Prostate gland (tissue), 2 donors: ENCODE data around the gene ACKR3.

ENCODE experiments used
- CTCF ChIP-seq, 4 experiments: fragments of 200-600 bp in 2 of 4; fragments of 450-650 bp in 2 of 4; sonication (generic) in 2 of 4; IDR thresholded peaks; 1 replicate in 3 of 4; 2 replicates in 1 of 4; pipeline ENCODE4 v1.5.1; 2016 to 2019; ENCODE audit warnings: antibody characterized with exemption in 4 of 4, mild to moderate bottlenecking in 2 of 4, moderate library complexity in 2 of 4
- POLR2A ChIP-seq: fragments of 450-650 bp; IDR thresholded peaks from one replicate; pipeline ENCODE4 v1.6.1; 2016; ENCODE audit warnings: antibody characterized with exemption, mild to moderate bottlenecking
- POLR2AphosphoS5 ChIP-seq: sonication (generic); formaldehyde crosslinking; IDR thresholded peaks from one replicate; pipeline ENCODE4 v1.6.1; 2017; ENCODE audit warnings: antibody characterized with exemption

- TF ChIP-seq POLR2A (no peak), CTCF (IDR thresholded peaks at IDR 0.05) (no peak), POLR2AphosphoS5 (no peak)
These were observed 42.4 kb upstream of the ACKR3 start for GRCh38 chr2:236527159-236527630.
